ENCODE results near the gene STAG3.
A peak's percentile ranks its signal among the peaks of the same experiment; 100 is the strongest.

The STAG3 gene

GRCh38 chr7:100185726-100186125, 8.0 kb downstream of the STAG3 start:
- no peak overlapping the region for H4K91ac ChIP-seq (ENCODE audit: low read depth, low read length)
- WGBS (ENCODE audit: extremely low coverage, insufficient coverage, insufficient read length) = no CpG with 5 or more reads among the region's 2 CpGs
- no peak overlapping the region for H3K23ac ChIP-seq (ENCODE audit: low read length)
- H3K79me2 ChIP-seq (ENCODE audit: control insufficient read depth, insufficient read depth, low read length, poor library complexity) = no peaks in the 10 kb centered on the region
- H2BK12ac ChIP-seq (ENCODE audit: low read length) = no peak overlapping the region
- H3K36me3 ChIP-seq (ENCODE audit: control insufficient read depth in 1 of 2, insufficient read depth in 2 of 2, low read length in 2 of 2) = no peaks in the 10 kb centered on the region
- no peak overlapping the region for H3K18ac ChIP-seq (ENCODE audit: low read length)
- no peak overlapping the region for H2BK120ac ChIP-seq (ENCODE audit: insufficient read depth, low read length, poor library complexity)
- H2BK5ac ChIP-seq (ENCODE audit: low read depth, low read length, poor library complexity) = no peak overlapping the region
- no peaks in the 10 kb centered on the region for H3K9me3 ChIP-seq (ENCODE audit: insufficient read depth, low read depth, low read length)
- no peaks in the 10 kb centered on the region for H3K79me1 ChIP-seq (ENCODE audit: low read length)
- H3K27ac ChIP-seq (ENCODE audit: low read depth, low read length) = no peak overlapping the region
- no peak overlapping the region for H2AFZ ChIP-seq (ENCODE audit: insufficient read depth, low read length, poor library complexity)
- H2AK5ac ChIP-seq (ENCODE audit: low read length) = no peak overlapping the region
- no peak overlapping the region for H4K12ac ChIP-seq (ENCODE audit: low read depth, low read length)
- no peak overlapping the region for H3K4me3 ChIP-seq (ENCODE audit: low read depth, low read length)
- no peaks in the 10 kb centered on the region for H3K27me3 ChIP-seq (ENCODE audit: insufficient read depth, low read length)
- H3K4me2 ChIP-seq (ENCODE audit: low read length) = no peak overlapping the region
- DNase-seq = no peak
- no peak overlapping the region for H3K9ac ChIP-seq (ENCODE audit: low read length)
- H3K4me1 ChIP-seq (ENCODE audit: control insufficient read depth in 1 of 2, insufficient read depth in 2 of 2, low read length in 2 of 2) = no peaks in the 10 kb centered on the region
- H3K14ac ChIP-seq (ENCODE audit: low read length) = no peak overlapping the region
- no peak overlapping the region for H4K8ac ChIP-seq (ENCODE audit: low read depth, low read length)
- no peak overlapping the region for H3K4ac ChIP-seq (ENCODE audit: low read depth, low read length)

DNA sequence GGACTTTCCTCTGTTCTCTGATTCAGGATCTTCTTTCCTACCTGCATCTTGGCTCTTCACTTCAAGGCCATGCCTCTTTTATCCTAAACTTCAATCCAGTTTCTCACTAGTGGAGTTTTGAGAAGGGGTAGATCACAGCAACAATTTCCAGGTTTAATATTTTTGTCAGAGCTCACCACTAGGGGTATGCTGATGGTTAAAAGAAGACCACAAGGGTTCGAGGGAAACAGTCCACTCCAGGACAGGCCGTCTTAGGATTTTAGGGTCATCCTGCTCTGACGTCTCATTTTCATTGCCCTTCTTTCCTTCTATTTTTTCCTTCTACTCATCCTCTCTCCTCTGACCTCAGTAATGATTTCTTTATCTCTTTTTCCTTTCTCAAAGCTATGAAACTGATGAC, 11.3 kb downstream of the STAG3 start:
- no peak overlapping the region for H4K8ac ChIP-seq (ENCODE audit: low read depth, low read length)
- no peak overlapping the region for H3K9ac ChIP-seq (ENCODE audit: low read length)
- no peak overlapping the region for H3K4me2 ChIP-seq (ENCODE audit: low read length)
- no peaks in the 10 kb centered on the region for H3K36me3 ChIP-seq (ENCODE audit: control insufficient read depth in 1 of 2, insufficient read depth in 2 of 2, low read length in 2 of 2)
- no peaks in the 10 kb centered on the region for H3K79me2 ChIP-seq (ENCODE audit: control insufficient read depth, insufficient read depth, low read length, poor library complexity)
- no peak overlapping the region for H3K18ac ChIP-seq (ENCODE audit: low read length)
- no peak overlapping the region for H2BK120ac ChIP-seq (ENCODE audit: insufficient read depth, low read length, poor library complexity)
- no peak overlapping the region for H2AFZ ChIP-seq (ENCODE audit: insufficient read depth, low read length, poor library complexity)
- H3K4me3 ChIP-seq (ENCODE audit: low read depth, low read length) = no peak overlapping the region
- no peak overlapping the region for H3K23ac ChIP-seq (ENCODE audit: low read length)
- H2BK12ac ChIP-seq (ENCODE audit: low read length) = no peak overlapping the region
- H3K9me3 ChIP-seq (ENCODE audit: insufficient read depth, low read depth, low read length) = no peaks in the 10 kb centered on the region
- no peak overlapping the region for H4K91ac ChIP-seq (ENCODE audit: low read depth, low read length)
- DNase-seq = no peak
- no peaks in the 10 kb centered on the region for H3K79me1 ChIP-seq (ENCODE audit: low read length)
- no peaks in the 10 kb centered on the region for H3K4me1 ChIP-seq (ENCODE audit: control insufficient read depth in 1 of 2, insufficient read depth in 2 of 2, low read length in 2 of 2)
- H3K4ac ChIP-seq (ENCODE audit: low read depth, low read length) = no peak overlapping the region
- H2BK5ac ChIP-seq (ENCODE audit: low read depth, low read length, poor library complexity) = no peak overlapping the region
- no peaks in the 10 kb centered on the region for H3K27me3 ChIP-seq (ENCODE audit: insufficient read depth, low read length)
- no peak overlapping the region for H3K14ac ChIP-seq (ENCODE audit: low read length)
- H4K12ac ChIP-seq (ENCODE audit: low read depth, low read length) = no peak overlapping the region
- no peak overlapping the region for H2AK5ac ChIP-seq (ENCODE audit: low read length)
- no CpG with 5 or more reads among the region's 3 CpGs for WGBS (ENCODE audit: extremely low coverage, insufficient coverage, insufficient read length)
- no peak overlapping the region for H3K27ac ChIP-seq (ENCODE audit: low read depth, low read length)

DNA sequence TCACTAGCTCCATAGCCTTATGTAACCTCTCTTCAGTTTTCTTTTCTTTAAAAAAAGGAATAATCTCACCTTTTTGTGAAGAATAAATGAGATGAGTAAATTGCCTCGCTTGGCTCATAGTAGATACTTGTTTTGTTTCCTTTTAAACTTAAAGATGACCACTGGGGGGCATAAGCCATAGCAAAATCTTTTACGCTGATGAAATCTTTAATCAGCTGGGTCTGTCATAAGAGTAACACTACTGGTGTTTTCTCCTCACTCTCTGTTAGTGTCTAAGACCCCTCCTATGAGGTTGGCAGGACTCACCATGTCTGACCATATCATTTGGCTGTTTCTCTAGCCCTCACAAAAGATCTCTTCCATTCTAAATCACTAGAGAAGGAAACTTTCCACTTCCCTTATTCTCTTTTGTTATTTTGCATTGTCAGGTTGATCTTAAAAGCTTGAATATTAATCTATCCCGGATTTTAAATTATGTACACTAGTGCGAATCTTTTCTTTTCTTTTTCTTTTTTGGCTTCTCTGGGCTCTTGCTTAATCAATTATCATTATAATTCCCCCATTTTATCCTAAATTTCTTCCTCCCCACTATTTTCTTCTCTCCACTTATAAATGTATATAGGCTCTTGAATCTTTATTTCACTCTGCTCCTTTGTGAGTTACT, 12.5 kb downstream of the STAG3 start:
- Histone ChIP-seq H3K27me3 (ENCODE audit: insufficient read depth, low read length) (no peaks in the 10 kb centered on the region), H4K8ac (ENCODE audit: low read depth, low read length) (no peak overlapping the region), H3K4me2 (ENCODE audit: low read length) (no peak overlapping the region), H3K9me3 (ENCODE audit: insufficient read depth, low read depth, low read length) (no peaks in the 10 kb centered on the region), H3K23ac (ENCODE audit: low read length) (no peak overlapping the region), H2BK5ac (ENCODE audit: low read depth, low read length, poor library complexity) (no peak overlapping the region), H3K14ac (ENCODE audit: low read length) (no peak overlapping the region), H3K79me1 (ENCODE audit: low read length) (no peaks in the 10 kb centered on the region), H4K12ac (ENCODE audit: low read depth, low read length) (no peak overlapping the region), H3K27ac (ENCODE audit: low read depth, low read length) (no peak overlapping the region), H2AFZ (ENCODE audit: insufficient read depth, low read length, poor library complexity) (no peak overlapping the region), H3K18ac (ENCODE audit: low read length) (no peak overlapping the region), H3K4ac (ENCODE audit: low read depth, low read length) (no peak overlapping the region), H3K4me3 (ENCODE audit: low read depth, low read length) (no peak overlapping the region), H3K79me2 (ENCODE audit: control insufficient read depth, insufficient read depth, low read length, poor library complexity) (no peaks in the 10 kb centered on the region), H3K9ac (ENCODE audit: low read length) (no peak overlapping the region), H2AK5ac (ENCODE audit: low read length) (no peak overlapping the region), H3K4me1 (ENCODE audit: control insufficient read depth in 1 of 2, insufficient read depth in 2 of 2, low read length in 2 of 2) (no peaks in the 10 kb centered on the region), H2BK12ac (ENCODE audit: low read length) (no peak overlapping the region), H2BK120ac (ENCODE audit: insufficient read depth, low read length, poor library complexity) (no peak overlapping the region), H3K36me3 (ENCODE audit: control insufficient read depth in 1 of 2, insufficient read depth in 2 of 2, low read length in 2 of 2) (no peaks in the 10 kb centered on the region), H4K91ac (ENCODE audit: low read depth, low read length) (no peak overlapping the region)
- peak in 1 of 2 donors; percentile 54 for DNase-seq
- WGBS (ENCODE audit: extremely low coverage, insufficient coverage, insufficient read length) = no CpG with 5 or more reads among the region's 4 CpGs

GRCh38 chr7:100191775-100192174, 14.1 kb downstream of the STAG3 start:
- Histone ChIP-seq H2BK12ac (ENCODE audit: low read length) (no peak overlapping the region), H3K4me1 (ENCODE audit: control insufficient read depth in 1 of 2, insufficient read depth in 2 of 2, low read length in 2 of 2) (no peaks in the 10 kb centered on the region), H2BK120ac (ENCODE audit: insufficient read depth, low read length, poor library complexity) (no peak overlapping the region), H4K12ac (ENCODE audit: low read depth, low read length) (no peak overlapping the region), H3K79me1 (ENCODE audit: low read length) (no peaks in the 10 kb centered on the region), H4K8ac (ENCODE audit: low read depth, low read length) (no peak overlapping the region), H3K9ac (ENCODE audit: low read length) (no peak overlapping the region), H3K4me3 (ENCODE audit: low read depth, low read length) (no peak overlapping the region), H2AFZ (ENCODE audit: insufficient read depth, low read length, poor library complexity) (no peak overlapping the region), H4K91ac (ENCODE audit: low read depth, low read length) (no peak overlapping the region), H3K14ac (ENCODE audit: low read length) (no peak overlapping the region), H3K79me2 (ENCODE audit: control insufficient read depth, insufficient read depth, low read length, poor library complexity) (no peaks in the 10 kb centered on the region), H3K4ac (ENCODE audit: low read depth, low read length) (no peak overlapping the region), H3K4me2 (ENCODE audit: low read length) (no peak overlapping the region), H2BK5ac (ENCODE audit: low read depth, low read length, poor library complexity) (no peak overlapping the region), H3K9me3 (ENCODE audit: insufficient read depth, low read depth, low read length) (no peaks in the 10 kb centered on the region), H3K18ac (ENCODE audit: low read length) (no peak overlapping the region), H3K27ac (ENCODE audit: low read depth, low read length) (no peak overlapping the region), H3K23ac (ENCODE audit: low read length) (no peak overlapping the region), H2AK5ac (ENCODE audit: low read length) (no peak overlapping the region), H3K36me3 (ENCODE audit: control insufficient read depth in 1 of 2, insufficient read depth in 2 of 2, low read length in 2 of 2) (no peaks in the 10 kb centered on the region), H3K27me3 (ENCODE audit: insufficient read depth, low read length) (no peaks in the 10 kb centered on the region)
- no CpG with 5 or more reads among the region's 2 CpGs for WGBS (ENCODE audit: extremely low coverage, insufficient coverage, insufficient read length)
- peak in 1 of 2 donors; percentile 66 for DNase-seq

Measured in trophoblast cell (in vitro differentiated cells and primary cell).